ENCODE data around the gene TSLP. TPM values are rescaled to one million over a fixed set of nuclear protein-coding genes. Genes with fewer than 3 reads are reported as not detected.

The TSLP gene
- total and polyA plus RNA-seq, 2 of the 8 experiments (the other 6 are each of a cell fraction or from before 2014, with no cell fraction given), result 0.39 to 1.9 TPM

DNA sequence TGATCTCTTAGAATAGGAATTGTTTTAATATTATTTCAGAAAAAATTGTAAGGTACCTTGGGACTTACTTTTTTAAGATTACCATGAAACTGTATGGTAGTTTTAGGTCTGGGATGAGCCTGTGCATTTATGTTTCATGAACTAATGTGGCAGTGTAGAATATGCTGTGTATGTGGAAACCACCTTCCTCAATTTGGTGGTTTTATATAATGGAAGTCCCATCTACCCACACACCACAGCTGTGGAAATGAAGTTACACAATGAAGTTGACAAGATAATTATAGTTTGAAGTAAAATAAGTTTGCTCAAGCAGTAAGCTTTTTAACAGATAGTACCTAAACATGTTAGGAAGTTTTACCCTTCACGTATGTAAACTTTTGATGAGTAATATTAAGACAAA lies 45.0 kb downstream of the TSLP start:
- Histone ChIP-seq H3K36me3 (ENCODE audit: control insufficient read depth in 2 of 4, insufficient read depth in 4 of 4, low read length in 3 of 4) (peaks cover 2 to 55% (median 15%) of the 10 kb centered on the region in 4 experiments), H3K23me2 (ENCODE audit: low read depth, low read length) (no peaks in the 10 kb centered on the region), H3K79me2 (ENCODE audit: control insufficient read depth in 1 of 2, insufficient read depth in 2 of 2, low read length in 2 of 2) (peaks cover 0 to 4% of the 10 kb centered on the region in 2 experiments; a peak in 1 of 4 replicates), H2BK5ac (ENCODE audit: low read depth, low read length) (no peak overlapping the region; the same call in 1 of the 2 replicates), H4K20me1 (replicated peaks in 1 of 2; ENCODE audit: control insufficient read depth in 1 of 2, insufficient read depth in 2 of 2, low read length in 2 of 2) (no peaks in the 10 kb centered on the region), H2BK12ac (ENCODE audit: low read depth, low read length) (no peak overlapping the region), H3K27me3 (replicated peaks in 1 of 4; ENCODE audit: control insufficient read depth in 3 of 4, extremely low read depth in 1 of 4, insufficient read depth in 3 of 4, low read length in 3 of 4) (no peaks in the 10 kb centered on the region), H3K9me3 (ENCODE audit: insufficient read depth in 2 of 2, low read depth in 1 of 2, low read length in 1 of 2) (no peaks in the 10 kb centered on the region), H3K18ac (ENCODE audit: extremely low read depth, low read length) (no peak overlapping the region), H4K8ac (ENCODE audit: extremely low read depth, insufficient read depth, low read length) (no peak overlapping the region), H3K4ac (replicated peaks; ENCODE audit: insufficient read length, low read depth, low read length) (no peak overlapping the region), H3K4me2 (ENCODE audit: insufficient read depth in 1 of 2, low read depth in 2 of 2, low read length in 2 of 2) (peak overlapping the region; percentile 46 to 66; a peak in 1 of 4 replicates), H3K23ac (ENCODE audit: insufficient read length) (no peak overlapping the region), H4K91ac (replicated peaks; ENCODE audit: insufficient read length, low read length) (no peak overlapping the region), H2BK15ac (ENCODE audit: low read length) (no peak overlapping the region), H3K56ac (replicated peaks; ENCODE audit: insufficient read length, low read depth, low read length) (no peak overlapping the region), H3K79me1 (ENCODE audit: low read depth, low read length) (no peaks in the 10 kb centered on the region), H2AK5ac (ENCODE audit: low read depth, low read length) (no peak overlapping the region), H2AFZ (ENCODE audit: low read length) (no peak overlapping the region), H2BK20ac (ENCODE audit: low read length) (no peak overlapping the region), H3K4me3 (ENCODE audit: extremely low read depth in 1 of 4, insufficient read depth in 2 of 4, low read depth in 3 of 4, low read length in 4 of 4) (peak overlapping the region in 1 of 4 experiments; percentile 11; a peak in 1 of 8 replicates), H3K27ac (ENCODE audit: low read depth, low read length) (no peak overlapping the region), H2BK120ac (replicated peaks; ENCODE audit: low read depth, low read length) (no peak overlapping the region), H4K5ac (ENCODE audit: insufficient read length, low read depth, low read length) (no peak overlapping the region), H3K9ac (replicated peaks in 1 of 4; ENCODE audit: extremely low read depth in 1 of 4, low read depth in 3 of 4, low read length in 3 of 4) (no peak overlapping the region), H3K4me1 (replicated peaks in 1 of 4; ENCODE audit: control insufficient read depth in 3 of 4, insufficient read depth in 4 of 4, low read length in 3 of 4) (peaks cover 0 to 15% (median 2%) of the 10 kb centered on the region in 4 experiments; a peak in 3 of 7 replicates), H3K14ac (ENCODE audit: insufficient read length) (no peak overlapping the region)
- POLR2A ChIA-PET (ENCODE audit: partially characterized antibody), result interaction anchor here (0.7 kb wide), 1 partner anchor 1048 kb away, joined by 3 read pairs; no protein-coding TSS in a partner anchor
- WGBS, 2 experiments (ENCODE audit: extremely low coverage in 1 of 2, insufficient coverage in 1 of 2, insufficient read length in 1 of 2, insufficient replicate concordance in 2 of 2, low coverage in 1 of 2, low lambda C conversion rate in 2 of 2, missing lambda C conversion rate in 1 of 2), result 90% methylated on average over 1 of the region's 1 CpG; no CpG with 5 or more reads in 1 of the 2 experiments
- no peak for DNase-seq (ENCODE audit: low read depth in 1 of 2, low spot score in 2 of 2)
- TF ChIP-seq ASH2L (IDR thresholded peaks at IDR 0.05; ENCODE audit: low read length) (no peak), RAD21 (IDR thresholded peaks at IDR 0.05 in 1 of 2, conservative IDR thresholded peaks at IDR 0.05 in 1 of 2; ENCODE audit: low read depth in 2 of 2, low read length in 2 of 2) (no peak), SIX5 (IDR thresholded peaks at IDR 0.05; ENCODE audit: low read depth, low read length) (no peak), HDAC2 (IDR thresholded peaks at IDR 0.05; ENCODE audit: borderline replicate concordance in 1 of 2, low read depth in 2 of 2, low read length in 2 of 2) (no peak), POLR2AphosphoS5 (IDR thresholded peaks at IDR 0.05; ENCODE audit: low read depth, low read length) (no peak), KDM5A (IDR thresholded peaks at IDR 0.05; ENCODE audit: low read length) (no peak), JUND (IDR thresholded peaks at IDR 0.05; ENCODE audit: low read length) (no peak), SP1 (IDR thresholded peaks at IDR 0.05; ENCODE audit: low read depth, low read length) (no peak), TAF7 (optimal IDR thresholded peaks at IDR 0.05; ENCODE audit: borderline replicate concordance, low read depth, low read length) (no peak)
- FAIRE-seq, result no peak
- CTCF ChIA-PET (ENCODE audit: partially characterized antibody), result no interaction called here
